ENCODE measurements around the gene SEMA4F. TPM values are rescaled to one million over a fixed set of nuclear protein-coding genes. Genes with fewer than 3 reads are reported as not detected.

Gene SEMA4F
- total RNA-seq, 1 donor from 2014 or later, result 3.5 TPM

DNA sequence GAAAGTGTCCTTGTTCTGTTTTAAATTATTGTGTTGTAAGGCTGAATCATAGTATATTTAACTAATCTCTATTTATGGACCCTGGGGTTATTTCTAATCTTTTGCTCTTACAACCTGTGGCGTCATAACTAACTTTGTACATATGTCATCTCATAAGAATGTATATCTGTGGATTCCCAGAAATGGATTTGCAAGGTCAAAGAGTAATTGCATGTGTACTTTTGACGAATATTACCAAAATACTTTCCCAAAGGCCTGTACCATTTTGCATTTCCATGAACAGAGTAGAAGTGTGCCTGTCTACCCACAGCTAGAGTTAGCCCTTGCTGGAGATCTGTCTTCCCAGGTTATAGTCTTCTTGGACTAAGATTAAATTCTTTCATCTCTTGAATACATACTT, 42.8 kb downstream of the SEMA4F start:
- Mint-ChIP-seq H3K4me3 (no peak overlapping the region), H3K9me3 (no peaks in the 10 kb centered on the region), H3K27ac (no peak overlapping the region), H3K36me3 (no peaks in the 10 kb centered on the region), H3K27me3 (ENCODE audit: insufficient read depth, low read depth) (peaks cover 6% of the 10 kb centered on the region), H3K4me1 (peaks cover 2% of the 10 kb centered on the region)
- Histone ChIP-seq H3K4me2 (no peak overlapping the region), H3K9ac (no peak overlapping the region), H4K20me1 (ENCODE audit: low read depth) (no peaks in the 10 kb centered on the region), H3K27ac (no peak overlapping the region), H3K4me1 (no peaks in the 10 kb centered on the region), H3K36me3 (no peaks in the 10 kb centered on the region), H3K79me2 (ENCODE audit: low read depth) (no peaks in the 10 kb centered on the region), H2AFZ (replicated peaks) (no peak overlapping the region), H3K9me3 (ENCODE audit: low read depth) (no peaks in the 10 kb centered on the region), H3K4me3 (no peak overlapping the region), H3F3A (ENCODE audit: low read depth) (no peaks in the 10 kb centered on the region), H3K27me3 (no peaks in the 10 kb centered on the region)
- TF ChIP-seq, protein P1, sequence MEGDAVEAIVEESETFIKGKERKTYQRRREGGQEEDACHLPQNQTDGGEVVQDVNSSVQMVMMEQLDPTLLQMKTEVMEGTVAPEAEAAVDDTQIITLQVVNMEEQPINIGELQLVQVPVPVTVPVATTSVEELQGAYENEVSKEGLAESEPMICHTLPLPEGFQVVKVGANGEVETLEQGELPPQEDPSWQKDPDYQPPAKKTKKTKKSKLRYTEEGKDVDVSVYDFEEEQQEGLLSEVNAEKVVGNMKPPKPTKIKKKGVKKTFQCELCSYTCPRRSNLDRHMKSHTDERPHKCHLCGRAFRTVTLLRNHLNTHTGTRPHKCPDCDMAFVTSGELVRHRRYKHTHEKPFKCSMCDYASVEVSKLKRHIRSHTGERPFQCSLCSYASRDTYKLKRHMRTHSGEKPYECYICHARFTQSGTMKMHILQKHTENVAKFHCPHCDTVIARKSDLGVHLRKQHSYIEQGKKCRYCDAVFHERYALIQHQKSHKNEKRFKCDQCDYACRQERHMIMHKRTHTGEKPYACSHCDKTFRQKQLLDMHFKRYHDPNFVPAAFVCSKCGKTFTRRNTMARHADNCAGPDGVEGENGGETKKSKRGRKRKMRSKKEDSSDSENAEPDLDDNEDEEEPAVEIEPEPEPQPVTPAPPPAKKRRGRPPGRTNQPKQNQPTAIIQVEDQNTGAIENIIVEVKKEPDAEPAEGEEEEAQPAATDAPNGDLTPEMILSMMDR (IDR thresholded peaks at IDR 0.05), result no peak
- TF ChIP-seq EZH2phosphoT487 (IDR thresholded peaks at IDR 0.05), result no peak
- no peak for TF ChIP-seq EZH2 (IDR thresholded peaks at IDR 0.05)
- no peak for DNase-seq (ENCODE audit: low spot score)

DNA sequence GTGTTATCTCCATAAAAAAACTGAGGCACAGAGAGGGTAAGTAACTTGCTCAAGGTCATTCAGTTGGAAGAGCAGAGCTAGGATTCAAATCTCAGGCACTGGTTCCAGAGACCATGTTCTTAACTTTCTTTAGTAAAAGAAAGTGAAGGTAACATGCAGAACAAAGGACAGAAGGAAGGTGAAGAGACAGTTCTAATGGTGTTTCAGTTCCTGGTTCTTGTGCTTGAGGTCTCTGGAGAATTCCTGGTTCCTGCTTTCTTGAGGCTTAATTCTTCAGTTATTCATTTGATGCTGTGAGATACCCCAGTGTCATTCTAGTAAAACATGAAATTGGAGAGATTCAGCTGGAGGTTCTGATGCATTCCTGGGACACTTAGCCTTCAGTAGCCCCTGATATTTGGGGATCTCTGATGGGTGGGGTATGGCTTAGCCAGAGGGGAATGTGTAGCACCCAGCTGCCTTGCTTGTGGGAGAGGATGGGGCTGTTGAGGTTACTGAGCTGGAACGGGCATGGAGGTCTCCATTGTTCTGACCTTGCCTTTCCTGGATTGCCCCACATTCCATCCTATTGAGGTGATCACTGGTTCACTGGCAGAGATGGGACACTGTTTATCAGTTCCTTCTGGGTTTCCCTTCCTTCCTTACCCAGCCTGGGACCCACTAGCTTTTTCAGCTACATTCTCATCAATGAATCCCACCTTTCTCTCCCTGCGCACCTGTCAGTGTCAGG, 46.8 kb downstream of the SEMA4F start:
- no peaks in the 10 kb centered on the region for H3K79me2 ChIP-seq (ENCODE audit: low read depth)
- no peak overlapping the region for H3K4me2 ChIP-seq
- no peaks in the 10 kb centered on the region for H3F3A ChIP-seq (ENCODE audit: low read depth)
- H3K4me1 Mint-ChIP-seq, result peaks cover 2% of the 10 kb centered on the region
- no peak overlapping the region for H3K27ac ChIP-seq
- peaks cover 2% of the 10 kb centered on the region for H3K9me3 Mint-ChIP-seq
- no peak overlapping the region for H2AFZ ChIP-seq (replicated peaks)
- no peaks in the 10 kb centered on the region for H3K27me3 ChIP-seq
- no peak for DNase-seq (ENCODE audit: low spot score)
- no peaks in the 10 kb centered on the region for H4K20me1 ChIP-seq (ENCODE audit: low read depth)
- no peaks in the 10 kb centered on the region for H3K36me3 ChIP-seq
- TF ChIP-seq EZH2 (IDR thresholded peaks at IDR 0.05) (no peak), EZH2phosphoT487 (IDR thresholded peaks at IDR 0.05) (no peak)
- TF ChIP-seq, protein P1 (IDR thresholded peaks at IDR 0.05), result no peak
- H3K9me3 ChIP-seq (ENCODE audit: low read depth), result no peaks in the 10 kb centered on the region
- H3K9ac ChIP-seq, result no peak overlapping the region
- no peak overlapping the region for H3K4me3 ChIP-seq
- H3K4me1 ChIP-seq, result no peaks in the 10 kb centered on the region
- no peaks in the 10 kb centered on the region for H3K36me3 Mint-ChIP-seq
- H3K4me3 Mint-ChIP-seq, result no peak overlapping the region
- no peak overlapping the region for H3K27ac Mint-ChIP-seq
- peaks cover 2% of the 10 kb centered on the region for H3K27me3 Mint-ChIP-seq (ENCODE audit: insufficient read depth, low read depth)

DNA sequence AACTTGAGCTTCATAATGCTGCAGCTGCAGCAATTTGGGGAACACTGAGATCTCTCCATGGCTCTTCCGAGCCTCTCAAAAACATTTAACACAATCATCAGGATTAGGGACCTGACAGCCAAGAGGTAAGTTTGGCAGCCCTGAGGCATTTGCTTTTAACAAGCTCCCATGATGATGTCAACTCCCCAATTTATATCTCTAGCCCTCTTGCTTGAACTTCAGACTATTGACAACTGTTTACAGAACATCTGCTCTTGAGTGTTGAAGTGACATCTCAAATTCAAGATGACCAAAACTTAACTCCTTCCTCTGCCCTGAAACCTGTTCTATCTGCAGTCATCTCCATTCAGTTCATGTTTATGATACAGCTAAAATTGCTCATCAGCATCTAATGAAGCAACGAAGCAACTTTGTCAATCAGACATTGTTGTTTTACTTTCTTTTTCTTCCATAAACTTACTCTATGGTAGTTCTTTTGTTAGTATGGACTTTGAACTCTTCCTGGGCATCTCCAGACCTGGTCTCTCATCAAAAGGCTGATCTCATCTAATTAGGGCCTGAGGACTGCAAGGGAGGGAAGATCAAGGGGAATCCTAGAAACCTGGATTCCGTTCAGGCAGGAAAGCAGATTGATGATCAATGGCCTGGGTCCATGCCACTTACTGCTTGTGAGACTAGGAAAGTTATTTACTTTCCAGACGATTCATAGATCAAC, 48.1 kb downstream of the SEMA4F start:
- Mint-ChIP-seq H3K9me3 (peaks cover 2% of the 10 kb centered on the region), H3K4me3 (no peak overlapping the region), H3K4me1 (peaks cover 2% of the 10 kb centered on the region), H3K36me3 (no peaks in the 10 kb centered on the region), H3K27me3 (ENCODE audit: insufficient read depth, low read depth) (peaks cover 2% of the 10 kb centered on the region), H3K27ac (no peak overlapping the region)
- H3K27me3 ChIP-seq, result no peaks in the 10 kb centered on the region
- H3K4me3 ChIP-seq, result no peak overlapping the region
- no peaks in the 10 kb centered on the region for H3K9me3 ChIP-seq (ENCODE audit: low read depth)
- H3F3A ChIP-seq (ENCODE audit: low read depth), result no peaks in the 10 kb centered on the region
- H3K27ac ChIP-seq, result no peak overlapping the region
- no peaks in the 10 kb centered on the region for H3K79me2 ChIP-seq (ENCODE audit: low read depth)
- no peaks in the 10 kb centered on the region for H4K20me1 ChIP-seq (ENCODE audit: low read depth)
- no peaks in the 10 kb centered on the region for H3K4me1 ChIP-seq
- DNase-seq (ENCODE audit: low spot score), result no peak
- H2AFZ ChIP-seq (replicated peaks), result no peak overlapping the region
- no peak overlapping the region for H3K4me2 ChIP-seq
- TF ChIP-seq, protein P1 (IDR thresholded peaks at IDR 0.05), result no peak
- TF ChIP-seq EZH2 (IDR thresholded peaks at IDR 0.05) (no peak), EZH2phosphoT487 (IDR thresholded peaks at IDR 0.05) (no peak)
- H3K36me3 ChIP-seq, result no peaks in the 10 kb centered on the region
- H3K9ac ChIP-seq, result no peak overlapping the region

Measured in neural progenitor cell (in vitro differentiated cells).